Gastroesophageal sphincter (tissue), 4 donors: ENCODE measurements around the gene DROSHA. TPM values are rescaled to one million over a fixed set of nuclear protein-coding genes. Genes with fewer than 3 reads are reported as not detected.

ENCODE experiments used
- ATAC-seq: fragments of 150-250 bp; one replicate; pipeline ENCODE4 v1.9.1; 2016; ENCODE audit warnings: mild to moderate bottlenecking, moderate library complexity
- H3K27ac ChIP-seq, 4 donors: fragments of 200-600 bp; sonication (generic) in 3 of 4; 1 replicate in 3 of 4; 2 replicates in 1 of 4; pipeline ENCODE4 v1.5.1; 2016 to 2019
- H3K27me3 ChIP-seq: fragments of 200-600 bp; sonication (generic); one replicate; pipeline ENCODE4 v1.5.1; 2019
- H3K36me3 ChIP-seq, 2 donors: fragments of 200-600 bp; sonication (generic); one replicate each; pipeline ENCODE4 v1.5.1; 2019; ENCODE audit warnings: control low read depth in 1 of 2
- H3K4me1 ChIP-seq, 3 donors: fragments of 200-600 bp; sonication (generic); 1 replicate in 2 of 3; 2 replicates in 1 of 3; pipeline ENCODE4 v1.5.1; 2016 to 2019; ENCODE audit warnings: control low read depth in 2 of 3
- H3K4me3 ChIP-seq, 2 donors: fragments of 200-600 bp; sonication (generic); one replicate each; pipeline ENCODE4 v1.5.1; 2019; ENCODE audit warnings: mild to moderate bottlenecking in 1 of 2, moderate library complexity in 1 of 2
- H3K9me3 ChIP-seq, 3 donors: fragments of 200-600 bp; sonication (generic); one replicate each; pipeline ENCODE4 v1.5.1; 2017 to 2019; ENCODE audit warnings: control low read depth in 2 of 3
- CTCF ChIP-seq, 4 experiments: fragments of 200-600 bp in 2 of 4; fragments of 450-650 bp in 2 of 4; sonication (generic) in 1 of 4; IDR thresholded peaks; one replicate each; pipeline ENCODE4 v1.5.1; 2017 to 2019; ENCODE audit warnings: antibody characterized with exemption in 4 of 4, mild to moderate bottlenecking in 2 of 4, moderate library complexity in 2 of 4
- EP300 ChIP-seq: sonication (generic); formaldehyde crosslinking; IDR thresholded peaks from one replicate; pipeline ENCODE4 v1.6.1; 2017; ENCODE audit warnings: antibody characterized with exemption, mild to moderate bottlenecking
- POLR2A ChIP-seq, 2 donors: fragments of 450-650 bp; IDR thresholded peaks; one replicate each; pipeline ENCODE4 v1.6.1; 2017; ENCODE audit warnings: antibody characterized with exemption in 2 of 2, mild to moderate bottlenecking in 2 of 2, moderate library complexity in 1 of 2
- POLR2AphosphoS5 ChIP-seq: sonication (generic); formaldehyde crosslinking; IDR thresholded peaks from one replicate; pipeline ENCODE4 v1.6.1; 2017; ENCODE audit warnings: antibody characterized with exemption
- WGBS, 2 donors: methylation state at CpG; one replicate each; pipeline ENCODE4 v1.1.5; 2018; ENCODE audit warnings: low coverage in 1 of 2; 5-methylcytosine and 5-hydroxymethylcytosine counted together
- total RNA-seq, 4 donors: library from RNA; depleted of rRNA; stranded (reverse); fragments of >200 nt; gene quantifications; one replicate each; pipeline ENCODE4 v1.1.0, GENCODE V29; 2016

DROSHA gene
- total RNA-seq, 4 donors from 2014 or later, result 22.4 to 38.0 (median 36.4) TPM

GRCh38 chr5:31455172-31455571 is 76.7 kb downstream of the DROSHA start:
- no peak for TF ChIP-seq POLR2A (IDR thresholded peaks at IDR 0.05)
- TF ChIP-seq EP300, result no peak
- TF ChIP-seq CTCF (IDR thresholded peaks at IDR 0.05), result no peak
- TF ChIP-seq POLR2AphosphoS5, result no peak
- Histone ChIP-seq H3K27ac (no peak overlapping the region), H3K36me3 (peaks cover 0 to 83% of the 10 kb centered on the region in 2 donors), H3K4me3 (no peak overlapping the region), H3K4me1 (no peaks in the 10 kb centered on the region), H3K27me3 (no peaks in the 10 kb centered on the region), H3K9me3 (peaks cover 0 to 9% (median 0%) of the 10 kb centered on the region in 3 donors)
- no peak for ATAC-seq
- 86 to 97% methylated on average over 1 to 2 of the region's 2 CpGs for WGBS, 2 donors

GRCh38 chr5:31453522-31453921 is 78.4 kb downstream of the DROSHA start:
- 40 to 100% methylated on average over 1 to 2 of the region's 2 CpGs for WGBS, 2 donors
- no peak overlapping the region for H3K4me3 ChIP-seq
- no peaks in the 10 kb centered on the region for H3K27me3 ChIP-seq
- no peak for ATAC-seq
- H3K9me3 ChIP-seq, result peaks cover 0 to 9% (median 0%) of the 10 kb centered on the region in 3 donors
- no peak for TF ChIP-seq CTCF (IDR thresholded peaks at IDR 0.05)
- TF ChIP-seq EP300, result no peak
- no peak for TF ChIP-seq POLR2A (IDR thresholded peaks at IDR 0.05)
- peaks cover 0 to 83% of the 10 kb centered on the region in 2 donors for H3K36me3 ChIP-seq
- H3K27ac ChIP-seq, result no peak overlapping the region
- H3K4me1 ChIP-seq, result no peaks in the 10 kb centered on the region

GRCh38 chr5:31452314-31452713 is 79.6 kb downstream of the DROSHA start:
- H3K36me3 ChIP-seq, result peaks cover 0 to 83% of the 10 kb centered on the region in 2 donors
- 0 to 100% methylated on average over 1 of the region's 1 CpG for WGBS, 2 donors

GRCh38 chr5:31449962-31450361 is 81.9 kb downstream of the DROSHA start:
- peaks cover 0 to 78% of the 10 kb centered on the region in 2 donors for H3K36me3 ChIP-seq
- H3K27ac ChIP-seq, result no peak overlapping the region
- TF ChIP-seq POLR2A (IDR thresholded peaks at IDR 0.05) (no peak), EP300 (no peak), POLR2AphosphoS5 (no peak), CTCF (IDR thresholded peaks at IDR 0.05) (no peak)
- H3K4me3 ChIP-seq, result no peak overlapping the region
- no peak for ATAC-seq
- no peaks in the 10 kb centered on the region for H3K27me3 ChIP-seq
- no peaks in the 10 kb centered on the region for H3K4me1 ChIP-seq
- H3K9me3 ChIP-seq, result no peaks in the 10 kb centered on the region
- WGBS, 2 donors, result 90 to 100% methylated on average over 1 of the region's 1 CpG

More at GRCh38 chr5:31452314-31452713, 79.6 kb downstream of the DROSHA start:
- no peak for ATAC-seq
- Histone ChIP-seq H3K27me3 (no peaks in the 10 kb centered on the region), H3K27ac (no peak overlapping the region), H3K4me3 (no peak overlapping the region), H3K9me3 (peaks cover 0 to 9% (median 0%) of the 10 kb centered on the region in 3 donors), H3K4me1 (no peaks in the 10 kb centered on the region)
- TF ChIP-seq POLR2AphosphoS5 (no peak), CTCF (IDR thresholded peaks at IDR 0.05) (no peak), EP300 (no peak), POLR2A (IDR thresholded peaks at IDR 0.05) (no peak)

- Histone ChIP-seq H3K9me3 (no peaks in the 10 kb centered on the region), H3K36me3 (peaks cover 0 to 79% of the 10 kb centered on the region in 2 donors), H3K27me3 (no peaks in the 10 kb centered on the region), H3K4me3 (no peak overlapping the region), H3K27ac (no peak overlapping the region), H3K4me1 (no peaks in the 10 kb centered on the region)
- TF ChIP-seq POLR2AphosphoS5 (no peak), CTCF (IDR thresholded peaks at IDR 0.05) (no peak), POLR2A (IDR thresholded peaks at IDR 0.05) (no peak), EP300 (no peak)
- WGBS, 2 donors, result 70 to 72% methylated on average over 3 to 7 of the region's 7 CpGs
- no peak for ATAC-seq
These were observed 82.7 kb downstream of the DROSHA start for GRCh38 chr5:31449174-31449573.
